ENCODE results near the gene XRRA1. TPM values are rescaled to one million over a fixed set of nuclear protein-coding genes. Genes with fewer than 3 reads are reported as not detected.
A peak's percentile ranks its signal among the peaks of the same experiment; 100 is the strongest.
"Not testable (repeated sequence)": the region's sequence is repeated elsewhere in the genome, so short reads cannot be mapped to it uniquely, and the experiment has no call there.

Gene XRRA1
- total RNA-seq, 1 donor: 7.8 TPM

- H3K4me3 ChIP-seq (ENCODE audit: low read depth, low read length): no peak overlapping the region
- TF ChIP-seq CTCF (IDR thresholded peaks at IDR 0.05; ENCODE audit: insufficient read depth, low read depth, low read length): no peak
- no peak for DNase-seq (ENCODE audit: low read depth)
Observed at GRCh38 chr11:74826901-74827300, 122.0 kb downstream of the XRRA1 start.

GRCh38 chr11:74825596-74825995, 123.3 kb downstream of the XRRA1 start:
- DNase-seq (ENCODE audit: low read depth); H3K4me3 ChIP-seq (ENCODE audit: low read depth, low read length): not testable (repeated sequence)

GRCh38 chr11:74824285-74824982, 124.5 kb downstream of the XRRA1 start:
- no peak overlapping the region for H3K4me3 ChIP-seq (ENCODE audit: low read depth, low read length)
- no peak for DNase-seq (ENCODE audit: low read depth)
- TF ChIP-seq CTCF (IDR thresholded peaks at IDR 0.05; ENCODE audit: insufficient read depth, low read depth, low read length): no peak

GRCh38 chr11:74822170-74822569, 126.7 kb downstream of the XRRA1 start:
- no peak overlapping the region for H3K4me3 ChIP-seq (ENCODE audit: low read depth, low read length)
- TF ChIP-seq CTCF (IDR thresholded peaks at IDR 0.05; ENCODE audit: insufficient read depth, low read depth, low read length): no peak

GRCh38 chr11:74820763-74821162, 128.1 kb downstream of the XRRA1 start:
- TF ChIP-seq CTCF (IDR thresholded peaks at IDR 0.05; ENCODE audit: insufficient read depth, low read depth, low read length): no peak
- DNase-seq (ENCODE audit: low read depth): peak; percentile 87
- H3K4me3 ChIP-seq (ENCODE audit: low read depth, low read length): no peak overlapping the region

More at GRCh38 chr11:74822170-74822569, 126.7 kb downstream of the XRRA1 start:
- peak; percentile 95 for DNase-seq (ENCODE audit: low read depth)

- TF ChIP-seq CTCF (IDR thresholded peaks at IDR 0.05; ENCODE audit: insufficient read depth, low read depth, low read length): no peak
- peak; percentile 22 for DNase-seq (ENCODE audit: low read depth)
- H3K4me3 ChIP-seq (ENCODE audit: low read depth, low read length): no peak overlapping the region
Observed at GRCh38 chr11:74819400-74819799, 129.5 kb downstream of the XRRA1 start.

GRCh38 chr11:74818283-74818946, 130.5 kb downstream of the XRRA1 start:
- no peak for TF ChIP-seq CTCF (IDR thresholded peaks at IDR 0.05; ENCODE audit: insufficient read depth, low read depth, low read length)
- peak; percentile 6 for DNase-seq (ENCODE audit: low read depth)
- H3K4me3 ChIP-seq (ENCODE audit: low read depth, low read length): no peak overlapping the region

Measured in fibroblast of villous mesenchyme (primary cell).